ENCODE data around the gene ARPC3. TPM values are rescaled to one million over a fixed set of nuclear protein-coding genes. Genes with fewer than 3 reads are reported as not detected.

The ARPC3 gene
- total and polyA plus RNA-seq, 9 of the 15 experiments (the other 6 are each of a cell fraction or from before 2014, with no cell fraction given): 74.2 to 575 (median 345) TPM

- TF ChIP-seq POLR2AphosphoS5 (IDR thresholded peaks at IDR 0.05; ENCODE audit: control insufficient read depth, insufficient read depth, low read depth, low read length): peak; percentile 89
- TF ChIP-seq ZC3H4 (CRISPR knock-in tag; IDR thresholded peaks at IDR 0.05; ENCODE audit: borderline replicate concordance): no peak
- TF ChIP-seq, protein P1, sequence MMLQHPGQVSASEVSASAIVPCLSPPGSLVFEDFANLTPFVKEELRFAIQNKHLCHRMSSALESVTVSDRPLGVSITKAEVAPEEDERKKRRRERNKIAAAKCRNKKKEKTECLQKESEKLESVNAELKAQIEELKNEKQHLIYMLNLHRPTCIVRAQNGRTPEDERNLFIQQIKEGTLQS (IDR thresholded peaks at IDR 0.05): no peak
- TF ChIP-seq, protein P1 (CRISPR knock-in tag; conservative IDR thresholded peaks at IDR 0.05): no peak; the same call in 1 of the 2 replicates
- TF ChIP-seq BACH1 (tag; IDR thresholded peaks at IDR 0.05): no peak
- TF ChIP-seq BMI1 (IDR thresholded peaks at IDR 0.05; ENCODE audit: low read length): no peak
- 0 out of 2 replicates have a peak, but pooled peaks have one; percentile 23 for TF ChIP-seq ZNF431 (CRISPR knock-in tag; IDR thresholded peaks at IDR 0.05)
- peak; percentile 77; the same call in 1 of the 2 replicates for TF ChIP-seq KLF6 (CRISPR knock-in tag; IDR thresholded peaks at IDR 0.05; ENCODE audit: borderline replicate concordance)
- TF ChIP-seq ZNF3 (CRISPR knock-in tag; IDR thresholded peaks at IDR 0.05): no peak
- TF ChIP-seq, protein P2, sequence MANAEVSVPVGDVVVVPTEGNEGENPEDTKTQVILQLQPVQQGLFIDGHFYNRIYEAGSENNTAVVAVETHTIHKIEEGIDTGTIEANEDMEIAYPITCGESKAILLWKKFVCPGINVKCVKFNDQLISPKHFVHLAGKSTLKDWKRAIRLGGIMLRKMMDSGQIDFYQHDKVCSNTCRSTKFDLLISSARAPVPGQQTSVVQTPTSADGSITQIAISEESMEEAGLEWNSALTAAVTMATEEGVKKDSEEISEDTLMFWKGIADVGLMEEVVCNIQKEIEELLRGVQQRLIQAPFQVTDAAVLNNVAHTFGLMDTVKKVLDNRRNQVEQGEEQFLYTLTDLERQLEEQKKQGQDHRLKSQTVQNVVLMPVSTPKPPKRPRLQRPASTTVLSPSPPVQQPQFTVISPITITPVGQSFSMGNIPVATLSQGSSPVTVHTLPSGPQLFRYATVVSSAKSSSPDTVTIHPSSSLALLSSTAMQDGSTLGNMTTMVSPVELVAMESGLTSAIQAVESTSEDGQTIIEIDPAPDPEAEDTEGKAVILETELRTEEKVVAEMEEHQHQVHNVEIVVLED (CRISPR knock-in tag; IDR thresholded peaks at IDR 0.05): no peak
- peak; percentile 97 for TF ChIP-seq GABPA (tag; conservative IDR thresholded peaks at IDR 0.05; ENCODE audit: low read depth)
- no peak for TF ChIP-seq CHCHD3 (CRISPR knock-in tag; IDR thresholded peaks at IDR 0.05)
- peak; percentile 76 for TF ChIP-seq OTX1 (CRISPR knock-in tag; IDR thresholded peaks at IDR 0.05)
- no peak for TF ChIP-seq BRD9 (IDR thresholded peaks at IDR 0.05; ENCODE audit: low read depth, partially characterized antibody)
- no peak for TF ChIP-seq ARNT (IDR thresholded peaks at IDR 0.05)
- no peak for TF ChIP-seq SNIP1 (IDR thresholded peaks at IDR 0.05; ENCODE audit: low read depth)
- no peak for TF ChIP-seq CEBPG (CRISPR knock-in tag; IDR thresholded peaks at IDR 0.05)
- TF ChIP-seq CEBPG (tag; conservative IDR thresholded peaks at IDR 0.05 in 1 of 2, IDR thresholded peaks at IDR 0.05 in 1 of 2): no peak
- peak; percentile 6; the same call in 1 of the 2 replicates for TF ChIP-seq CBFA2T3 (IDR thresholded peaks at IDR 0.05)
- TF ChIP-seq HNRNPLL (IDR thresholded peaks at IDR 0.05; ENCODE audit: low read depth, low read length, poor library complexity, severe bottlenecking): peak; percentile 31
- TF ChIP-seq SP1 (CRISPR knock-in tag; IDR thresholded peaks at IDR 0.05): peak; percentile 96
- TF ChIP-seq KLF10 (CRISPR knock-in tag; IDR thresholded peaks at IDR 0.05): no peak
- peak; percentile 60 for TF ChIP-seq CC2D1A (IDR thresholded peaks at IDR 0.05)
- TF ChIP-seq ZKSCAN1 (IDR thresholded peaks at IDR 0.05; ENCODE audit: low read depth, low read length): no peak
- peak; percentile 99 for TF ChIP-seq ELF1 (tag; IDR thresholded peaks at IDR 0.05)
- TF ChIP-seq ZNF184 (CRISPR knock-in tag; IDR thresholded peaks at IDR 0.05): no peak
- TF ChIP-seq ZBTB8A (IDR thresholded peaks at IDR 0.05; ENCODE audit: partially characterized antibody): no peak
These were observed at the start of gene ARPC3 (continued) for GRCh38 chr12:110449799-110450497.
